Calu3 (cell line): ENCODE measurements around the gene SAFB2. TPM values are rescaled to one million over a fixed set of nuclear protein-coding genes. Genes with fewer than 3 reads are reported as not detected.

Experiments used
- BruUV-seq: library from RNA; stranded (reverse); fragments of 400-500 nt; replicated peaks from 2 replicates; lab custom pipeline; 2021; lab: Mats Ljungman, UMichigan
- CTCF ChIA-PET: fragments of 300-600 bp; sonication (Branson Sonifier 250); formaldehyde crosslinking; loops from one replicate; lab custom pipeline; 2022; ENCODE audit warnings: antibody characterized with exemption; lab: Charles Lee
- DNase-seq: peaks from one replicate; pipeline ENCODE4 v3.0.0; 2022
- H3K27ac Mint-ChIP-seq: one replicate; pipeline ENCODE4 v1.8.0; 2022; ENCODE audit warnings: mixed read lengths; ENCODE audit not compliant: unreplicated experiment
- H3K27me3 Mint-ChIP-seq: one replicate; pipeline ENCODE4 v1.8.0; 2022; ENCODE audit warnings: mixed read lengths; ENCODE audit not compliant: unreplicated experiment
- H3K36me3 Mint-ChIP-seq: one replicate; pipeline ENCODE4 v1.8.0; 2022; ENCODE audit warnings: mild to moderate bottlenecking, moderate library complexity, mixed read lengths; ENCODE audit not compliant: insufficient read depth, unreplicated experiment
- H3K4me1 Mint-ChIP-seq: one replicate; pipeline ENCODE4 v1.8.0; 2022; ENCODE audit warnings: mild to moderate bottlenecking, low read depth, mixed read lengths; ENCODE audit not compliant: unreplicated experiment
- H3K4me3 Mint-ChIP-seq: one replicate; pipeline ENCODE4 v1.8.0; 2022; ENCODE audit warnings: mild to moderate bottlenecking, low read depth, moderate library complexity, mixed read lengths; ENCODE audit not compliant: unreplicated experiment
- H3K9me3 Mint-ChIP-seq: one replicate; pipeline ENCODE4 v1.8.0; 2022; ENCODE audit warnings: low read depth, mixed read lengths; ENCODE audit not compliant: unreplicated experiment
- CTCF ChIP-seq: fragments of 200-600 bp; IDR thresholded peaks from one replicate; pipeline ENCODE4 v1.8.0; 2022; ENCODE audit warnings: antibody characterized with exemption; ENCODE audit not compliant: unreplicated experiment
- intact Hi-C: fragments of 100-400 bp; cut with micrococcal nuclease; formaldehyde crosslinking; loops from one replicate; pipeline ENCODE4 v1.10.0; 2022; ENCODE audit not compliant: unreplicated experiment
- total RNA-seq: library from RNA; stranded (reverse); gene quantifications from 2 replicates; pipeline ENCODE4 v1.2.3, GENCODE V29; 2022

SAFB2 gene
- total RNA-seq, 1 experiment from 2014 or later, result 71.7 TPM

GRCh38 chr19:5623397-5624017 lies 931 bp upstream of the SAFB2 start:
- peak overlapping the region; percentile 99 for H3K4me3 Mint-ChIP-seq
- DNase-seq, result no peak
- intact Hi-C loops, result no loop called here
- H3K27ac Mint-ChIP-seq, result peak overlapping the region; percentile 100
- H3K27me3 Mint-ChIP-seq, result no peaks in the 10 kb centered on the region
- peaks cover 30% of the 10 kb centered on the region for H3K4me1 Mint-ChIP-seq
- H3K36me3 Mint-ChIP-seq, result peaks cover 73% of the 10 kb centered on the region
- no TSS peak for BruUV-seq
- no peaks in the 10 kb centered on the region for H3K9me3 Mint-ChIP-seq
- no peak for TF ChIP-seq CTCF
- CTCF ChIA-PET, result no interaction called here

- H3K4me1 Mint-ChIP-seq, result peaks cover 30% of the 10 kb centered on the region
- DNase-seq, result peak; percentile 1
- H3K4me3 Mint-ChIP-seq, result peak overlapping the region; percentile 99
- peaks cover 63% of the 10 kb centered on the region for H3K36me3 Mint-ChIP-seq
- BruUV-seq, result no TSS peak
- no peaks in the 10 kb centered on the region for H3K9me3 Mint-ChIP-seq
- H3K27me3 Mint-ChIP-seq, result no peaks in the 10 kb centered on the region
- CTCF ChIA-PET, result interaction anchor here (0.6 kb wide), 1 partner anchor 8 kb away, joined by 3 read pairs; no protein-coding TSS in a partner anchor
- no peak for TF ChIP-seq CTCF
- intact Hi-C loops, result no loop called here
- H3K27ac Mint-ChIP-seq, result peak overlapping the region; percentile 100
Measured at GRCh38 chr19:5621945-5622464, 571 bp downstream of the SAFB2 start.

- no TSS peak for BruUV-seq
- TF ChIP-seq CTCF, result no peak
- CTCF ChIA-PET, result interaction anchor here (0.6 kb wide), 1 partner anchor 9 kb away, joined by 3 read pairs; no protein-coding TSS in a partner anchor
- no peak for DNase-seq
- intact Hi-C loops, result no loop called here
- no peak overlapping the region for H3K27ac Mint-ChIP-seq
- peak overlapping the region; percentile 99 for H3K4me3 Mint-ChIP-seq
- H3K4me1 Mint-ChIP-seq, result peaks cover 30% of the 10 kb centered on the region
- H3K27me3 Mint-ChIP-seq, result no peaks in the 10 kb centered on the region
- H3K36me3 Mint-ChIP-seq, result peaks cover 66% of the 10 kb centered on the region
- no peaks in the 10 kb centered on the region for H3K9me3 Mint-ChIP-seq
Measured at GRCh38 chr19:5621311-5621944, 1.1 kb downstream of the SAFB2 start.

- Mint-ChIP-seq H3K27ac (no peak overlapping the region), H3K4me1 (peaks cover 19% of the 10 kb centered on the region), H3K9me3 (no peaks in the 10 kb centered on the region), H3K27me3 (no peaks in the 10 kb centered on the region), H3K4me3 (peak overlapping the region; percentile 41), H3K36me3 (peaks cover 62% of the 10 kb centered on the region)
- no peak for TF ChIP-seq CTCF
- BruUV-seq, result no TSS peak
- DNase-seq, result no peak
- intact Hi-C loops, result no loop called here
- CTCF ChIA-PET, result no interaction called here
Measured at GRCh38 chr19:5619946-5620345, 2.6 kb downstream of the SAFB2 start.
